WTC11 (cell line): ENCODE measurements around the gene ASB11.

Experiments
- CTCF ChIP-seq: fragments of 200-600 bp; IDR thresholded peaks from 2 replicates; pipeline ENCODE4 v1.8.0; 2022; ENCODE audit warnings: antibody characterized with exemption
- ELF4 ChIP-seq: sonication (generic); formaldehyde crosslinking; IDR thresholded peaks from 2 replicates; pipeline ENCODE4 v1.8.1; 2022; ENCODE audit warnings: low read depth, mild to moderate bottlenecking, moderate library complexity, missing genetic modification reagents
- IRF1 ChIP-seq: sonication (generic); formaldehyde crosslinking; IDR thresholded peaks from 2 replicates; pipeline ENCODE4 v1.8.0; 2023; ENCODE audit warnings: missing genetic modification reagents
- NFYB ChIP-seq: sonication (generic); formaldehyde crosslinking; conservative IDR thresholded peaks from 2 replicates; pipeline ENCODE4 v1.8.0; 2022; ENCODE audit warnings: low read depth, missing genetic modification reagents
- NR2C2 ChIP-seq: sonication (generic); formaldehyde crosslinking; IDR thresholded peaks from 2 replicates; pipeline ENCODE4 v1.8.0; 2022; ENCODE audit warnings: mild to moderate bottlenecking, missing genetic modification reagents
- NR3C1 ChIP-seq: sonication (generic); formaldehyde crosslinking; conservative IDR thresholded peaks from 2 replicates; pipeline ENCODE4 v1.8.1; 2023; ENCODE audit warnings: low read depth, mild to moderate bottlenecking, missing genetic modification reagents
- SP1 ChIP-seq: sonication (generic); formaldehyde crosslinking; conservative IDR thresholded peaks from 2 replicates; pipeline ENCODE4 v1.8.1; 2022; ENCODE audit warnings: missing genetic modification reagents
- TP53 ChIP-seq: sonication (generic); formaldehyde crosslinking; IDR thresholded peaks from 2 replicates; pipeline ENCODE4 v1.8.1; 2023; ENCODE audit warnings: mild to moderate bottlenecking, missing genetic modification reagents
- TF ChIP-seq, protein P1 (sequence below): sonication (generic); formaldehyde crosslinking; IDR thresholded peaks from 2 replicates; pipeline ENCODE4 v1.8.1; 2022; ENCODE audit warnings: mild to moderate bottlenecking, moderate library complexity, missing genetic modification reagents
- TF ChIP-seq, protein P2 (sequence below): sonication (generic); formaldehyde crosslinking; IDR thresholded peaks from 2 replicates; pipeline ENCODE4 v1.8.1; 2023; ENCODE audit warnings: mild to moderate bottlenecking, moderate library complexity, missing genetic modification reagents
- TF ChIP-seq, protein P3 (sequence below): sonication (generic); formaldehyde crosslinking; IDR thresholded peaks from 2 replicates; pipeline ENCODE4 v1.8.1; 2023; ENCODE audit warnings: mild to moderate bottlenecking, missing genetic modification reagents

GRCh38 chrX:15322472-15322871 is 7.0 kb upstream of the ASB11 start:
- TF ChIP-seq SP1 (CRISPR knock-in tag) = no peak
- no peak for TF ChIP-seq NFYB (CRISPR knock-in tag)
- TF ChIP-seq CTCF = no peak
- TF ChIP-seq, protein P1, sequence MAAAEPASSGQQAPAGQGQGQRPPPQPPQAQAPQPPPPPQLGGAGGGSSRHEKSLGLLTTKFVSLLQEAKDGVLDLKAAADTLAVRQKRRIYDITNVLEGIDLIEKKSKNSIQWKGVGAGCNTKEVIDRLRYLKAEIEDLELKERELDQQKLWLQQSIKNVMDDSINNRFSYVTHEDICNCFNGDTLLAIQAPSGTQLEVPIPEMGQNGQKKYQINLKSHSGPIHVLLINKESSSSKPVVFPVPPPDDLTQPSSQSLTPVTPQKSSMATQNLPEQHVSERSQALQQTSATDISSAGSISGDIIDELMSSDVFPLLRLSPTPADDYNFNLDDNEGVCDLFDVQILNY = no peak
- TF ChIP-seq, protein P2, sequence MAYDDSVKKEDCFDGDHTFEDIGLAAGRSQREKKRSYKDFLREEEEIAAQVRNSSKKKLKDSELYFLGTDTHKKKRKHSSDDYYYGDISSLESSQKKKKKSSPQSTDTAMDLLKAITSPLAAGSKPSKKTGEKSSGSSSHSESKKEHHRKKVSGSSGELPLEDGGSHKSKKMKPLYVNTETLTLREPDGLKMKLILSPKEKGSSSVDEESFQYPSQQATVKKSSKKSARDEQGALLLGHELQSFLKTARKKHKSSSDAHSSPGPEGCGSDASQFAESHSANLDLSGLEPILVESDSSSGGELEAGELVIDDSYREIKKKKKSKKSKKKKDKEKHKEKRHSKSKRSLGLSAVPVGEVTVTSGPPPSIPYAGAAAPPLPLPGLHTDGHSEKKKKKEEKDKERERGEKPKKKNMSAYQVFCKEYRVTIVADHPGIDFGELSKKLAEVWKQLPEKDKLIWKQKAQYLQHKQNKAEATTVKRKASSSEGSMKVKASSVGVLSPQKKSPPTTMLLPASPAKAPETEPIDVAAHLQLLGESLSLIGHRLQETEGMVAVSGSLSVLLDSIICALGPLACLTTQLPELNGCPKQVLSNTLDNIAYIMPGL (CRISPR knock-in tag) = no peak
- TF ChIP-seq NR3C1 (CRISPR knock-in tag) = no peak
- TF ChIP-seq TP53 (CRISPR knock-in tag) = no peak
- TF ChIP-seq ELF4 (CRISPR knock-in tag) = no peak
- TF ChIP-seq, protein P3, sequence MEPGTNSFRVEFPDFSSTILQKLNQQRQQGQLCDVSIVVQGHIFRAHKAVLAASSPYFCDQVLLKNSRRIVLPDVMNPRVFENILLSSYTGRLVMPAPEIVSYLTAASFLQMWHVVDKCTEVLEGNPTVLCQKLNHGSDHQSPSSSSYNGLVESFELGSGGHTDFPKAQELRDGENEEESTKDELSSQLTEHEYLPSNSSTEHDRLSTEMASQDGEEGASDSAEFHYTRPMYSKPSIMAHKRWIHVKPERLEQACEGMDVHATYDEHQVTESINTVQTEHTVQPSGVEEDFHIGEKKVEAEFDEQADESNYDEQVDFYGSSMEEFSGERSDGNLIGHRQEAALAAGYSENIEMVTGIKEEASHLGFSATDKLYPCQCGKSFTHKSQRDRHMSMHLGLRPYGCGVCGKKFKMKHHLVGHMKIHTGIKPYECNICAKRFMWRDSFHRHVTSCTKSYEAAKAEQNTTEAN = no peak
- no peak for TF ChIP-seq NR2C2
- TF ChIP-seq IRF1 (CRISPR knock-in tag) = no peak
